VCaP (cell line): Measurements from ENCODE around the gene RABGAP1L.

Experiments
- H3K27ac ChIP-seq: fragments of 450-650 bp; 2 replicates; pipeline ENCODE4 v1.5.1; 2017
- TF ChIP-seq, protein P1 (sequence below): fragments of 450-650 bp; conservative IDR thresholded peaks from 2 replicates; pipeline ENCODE4 v1.5.1; 2017; ENCODE audit warnings: mild to moderate bottlenecking, moderate library complexity

RABGAP1L gene

DNA sequence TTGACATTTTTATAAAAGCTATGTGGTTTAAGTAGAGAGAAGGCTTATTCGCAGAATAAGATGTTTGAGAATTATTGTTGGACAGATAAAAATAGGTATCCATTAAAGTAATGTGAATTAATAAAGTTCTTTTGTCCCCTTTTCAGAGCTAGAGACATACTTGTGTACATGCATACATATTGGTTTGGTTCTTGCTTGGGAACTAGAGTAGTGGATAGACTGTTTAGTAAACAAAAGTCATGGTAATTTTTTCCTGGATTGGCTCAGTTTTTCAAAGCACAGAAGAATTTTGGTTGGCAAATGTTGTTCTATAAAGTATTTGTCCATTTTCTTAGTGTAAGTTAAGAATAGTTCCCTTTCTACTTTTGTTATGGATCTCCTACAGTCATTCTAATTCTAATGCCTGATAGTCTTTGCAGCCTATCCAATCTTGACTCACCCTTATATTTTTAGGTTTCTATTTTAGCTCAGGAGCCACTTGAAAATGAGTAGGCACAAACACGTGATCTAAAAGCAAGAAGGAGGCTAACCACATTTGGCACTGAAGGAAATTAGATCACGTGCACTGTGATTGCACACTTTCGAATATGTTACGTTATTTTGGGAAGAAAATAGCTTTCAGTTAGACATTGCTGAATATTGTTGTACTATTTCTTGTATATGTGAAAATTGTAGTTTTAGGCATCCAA lies 47.0 kb downstream of the RABGAP1L start:
- TF ChIP-seq, protein P1, sequence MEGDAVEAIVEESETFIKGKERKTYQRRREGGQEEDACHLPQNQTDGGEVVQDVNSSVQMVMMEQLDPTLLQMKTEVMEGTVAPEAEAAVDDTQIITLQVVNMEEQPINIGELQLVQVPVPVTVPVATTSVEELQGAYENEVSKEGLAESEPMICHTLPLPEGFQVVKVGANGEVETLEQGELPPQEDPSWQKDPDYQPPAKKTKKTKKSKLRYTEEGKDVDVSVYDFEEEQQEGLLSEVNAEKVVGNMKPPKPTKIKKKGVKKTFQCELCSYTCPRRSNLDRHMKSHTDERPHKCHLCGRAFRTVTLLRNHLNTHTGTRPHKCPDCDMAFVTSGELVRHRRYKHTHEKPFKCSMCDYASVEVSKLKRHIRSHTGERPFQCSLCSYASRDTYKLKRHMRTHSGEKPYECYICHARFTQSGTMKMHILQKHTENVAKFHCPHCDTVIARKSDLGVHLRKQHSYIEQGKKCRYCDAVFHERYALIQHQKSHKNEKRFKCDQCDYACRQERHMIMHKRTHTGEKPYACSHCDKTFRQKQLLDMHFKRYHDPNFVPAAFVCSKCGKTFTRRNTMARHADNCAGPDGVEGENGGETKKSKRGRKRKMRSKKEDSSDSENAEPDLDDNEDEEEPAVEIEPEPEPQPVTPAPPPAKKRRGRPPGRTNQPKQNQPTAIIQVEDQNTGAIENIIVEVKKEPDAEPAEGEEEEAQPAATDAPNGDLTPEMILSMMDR = no peak
- H3K27ac ChIP-seq = no peak overlapping the region

DNA sequence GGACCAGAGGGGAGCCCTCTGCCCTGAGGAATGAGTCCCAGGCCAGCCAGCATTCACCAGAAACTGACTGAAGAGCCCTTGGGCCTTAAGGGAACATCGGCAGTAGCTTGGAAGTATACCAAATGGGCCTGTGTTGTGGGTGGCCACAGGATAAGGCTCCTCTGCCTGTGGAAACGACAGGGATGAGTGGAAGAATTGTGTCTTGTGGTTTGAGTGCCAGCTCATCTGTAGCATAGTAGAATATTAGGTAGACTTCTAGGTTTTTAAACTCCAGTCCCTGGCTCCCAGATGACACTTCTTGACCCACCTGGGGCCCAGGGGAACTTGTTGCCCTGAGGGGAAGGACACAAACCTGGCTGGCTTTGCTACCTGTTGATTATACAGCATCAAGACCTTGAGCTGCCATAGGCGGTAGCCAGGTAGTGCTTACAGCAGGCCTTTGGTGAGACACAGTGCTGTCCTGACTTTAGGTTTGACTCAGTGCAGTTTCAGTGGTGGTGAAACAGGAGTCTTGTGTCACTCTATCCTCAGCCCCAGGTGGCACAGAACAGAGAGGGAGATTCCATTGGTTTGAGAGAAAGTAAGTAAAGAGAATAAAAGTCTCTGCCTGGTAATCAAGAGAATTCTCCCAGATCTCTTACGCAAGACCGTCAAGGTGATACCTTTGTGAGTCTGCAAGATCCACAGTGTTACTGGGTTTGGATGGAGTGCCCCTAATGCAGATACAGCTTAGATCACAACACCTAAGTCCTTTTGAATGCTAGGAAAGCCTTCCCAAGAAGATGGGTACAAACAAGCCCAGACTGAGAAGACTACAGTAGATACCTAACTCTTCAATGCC lies 50.2 kb downstream of the RABGAP1L start:
- no peak overlapping the region for H3K27ac ChIP-seq
- TF ChIP-seq, protein P1 = no peak

DNA sequence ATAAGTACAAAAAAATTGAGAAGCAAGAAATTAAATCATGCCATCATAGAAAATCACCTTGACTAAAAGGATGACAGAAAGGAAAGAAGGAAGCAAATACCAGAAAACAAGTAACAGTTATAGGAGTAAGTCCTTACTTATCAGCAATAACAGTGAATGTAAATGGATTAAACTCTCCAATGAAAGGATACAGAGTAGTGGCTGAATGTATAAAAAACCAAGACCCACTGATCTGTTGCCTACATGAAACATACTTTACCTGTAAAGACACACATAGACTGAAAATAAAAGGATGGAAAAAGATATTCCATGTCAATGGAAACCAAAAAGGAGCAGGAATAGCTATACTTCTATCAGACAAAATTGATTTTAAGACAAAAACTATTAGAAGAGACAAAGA lies 52.2 kb downstream of the RABGAP1L start:
- H3K27ac ChIP-seq = no peak overlapping the region
- TF ChIP-seq, protein P1 = no peak

DNA sequence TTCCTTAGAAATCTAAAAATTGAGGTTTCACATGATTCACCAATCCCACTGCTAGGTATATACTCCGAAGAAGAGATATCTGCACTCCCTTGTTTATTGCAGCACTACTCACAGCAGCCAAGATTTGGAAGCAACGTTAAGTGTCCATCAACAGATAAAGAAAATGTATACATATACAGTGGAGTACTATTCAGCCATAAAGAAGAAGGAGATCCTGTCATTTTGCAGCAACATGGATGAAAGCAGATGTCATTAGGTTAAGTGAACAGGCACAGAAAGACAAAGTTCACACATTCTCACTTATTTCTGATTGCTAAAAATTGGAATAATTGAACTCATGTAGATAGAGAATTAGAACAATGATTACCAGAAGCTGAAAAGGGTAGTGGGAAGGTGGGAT lies 56.4 kb downstream of the RABGAP1L start:
- H3K27ac ChIP-seq = no peak overlapping the region
- TF ChIP-seq, protein P1 = no peak

DNA sequence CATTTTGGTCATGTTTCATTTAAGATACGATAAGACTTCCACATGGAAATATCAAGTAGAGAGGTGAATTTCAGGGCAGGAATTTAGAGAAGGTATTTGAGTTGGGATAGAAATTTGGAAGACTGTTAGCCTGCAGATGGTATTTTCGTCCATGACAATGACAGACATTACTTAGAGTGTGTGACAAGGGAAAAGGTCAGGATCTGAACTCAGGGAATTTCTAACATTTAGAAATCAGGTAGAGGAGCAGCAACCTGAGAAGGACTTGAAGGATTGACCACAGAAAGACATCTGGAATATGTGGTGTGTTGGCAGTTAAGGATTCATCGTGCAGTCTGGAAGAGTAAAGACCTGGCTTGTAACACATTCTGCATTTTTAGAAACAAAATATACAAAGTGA lies 57.9 kb downstream of the RABGAP1L start:
- TF ChIP-seq, protein P1 = no peak
- peak overlapping the region; percentile 20; the same call in 1 of the 2 replicates for H3K27ac ChIP-seq

DNA sequence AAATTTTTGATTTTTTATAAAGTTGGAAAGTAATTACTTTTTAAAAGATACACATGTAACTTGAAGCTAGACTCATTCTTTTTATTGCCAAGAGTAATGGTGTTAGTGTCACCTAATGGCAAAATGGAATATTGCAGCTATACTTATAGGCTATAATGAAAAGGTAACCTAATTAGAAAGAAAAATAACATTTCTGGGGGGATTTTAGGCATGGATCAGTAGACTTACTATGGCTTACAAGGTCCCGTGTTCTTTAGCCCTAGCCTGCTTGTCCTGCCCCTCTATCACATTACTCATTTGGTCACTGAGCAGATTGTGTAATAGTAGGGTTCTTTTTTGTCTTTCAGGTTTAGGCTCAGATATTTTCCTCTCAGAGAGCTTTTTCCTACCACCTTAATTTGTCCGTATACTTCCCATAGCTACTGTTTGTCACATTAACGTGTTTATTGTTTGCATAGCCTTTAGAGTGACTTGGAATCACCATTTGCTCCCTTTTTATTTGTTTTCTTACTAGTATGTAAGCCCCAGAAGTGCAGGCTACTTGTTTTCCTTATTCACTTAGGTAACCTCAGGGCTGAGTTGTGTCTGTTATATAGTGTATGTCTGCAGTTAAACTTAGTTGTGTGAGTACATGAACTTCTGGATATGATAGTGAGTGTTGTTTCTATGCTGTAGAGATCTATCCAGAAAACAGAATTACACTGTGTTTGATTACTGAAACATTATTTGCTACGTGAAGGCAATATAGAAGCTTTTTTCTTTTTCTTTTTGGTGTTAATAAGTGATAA lies 58.7 kb downstream of the RABGAP1L start:
- TF ChIP-seq, protein P1 = peak; percentile 88
- H3K27ac ChIP-seq = peak overlapping the region; percentile 23; the same call in 1 of the 2 replicates

DNA sequence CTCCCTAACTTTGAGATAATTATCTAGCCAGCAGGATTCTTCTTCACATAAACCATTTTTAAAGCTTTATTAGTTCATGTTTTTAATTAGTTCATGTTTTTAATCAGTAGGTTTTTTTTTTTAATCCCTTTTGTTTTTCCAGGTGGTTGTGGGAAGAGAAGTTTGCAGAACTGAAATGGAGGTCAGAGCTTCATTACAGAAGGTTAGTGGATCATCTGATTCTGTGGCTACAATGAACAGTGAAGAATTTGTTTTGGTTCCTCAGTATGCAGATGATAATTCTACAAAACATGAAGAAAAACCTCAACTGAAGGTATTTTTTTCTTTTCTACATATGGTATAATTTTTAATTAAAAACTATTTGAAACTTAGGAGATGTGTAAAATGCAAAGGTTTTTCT lies 59.7 kb downstream of the RABGAP1L start:
- TF ChIP-seq, protein P1 = no peak
- no peak overlapping the region for H3K27ac ChIP-seq
